Activated CD8-positive, alpha-beta memory T cell treated with anti-CD3 and anti-CD28 coated beads for 36 hours (primary cell): ENCODE results near the gene CPED1. TPM values are rescaled to one million over a fixed set of nuclear protein-coding genes. Genes with fewer than 3 reads are reported as not detected.
"Not testable (repeated sequence)": the region's sequence is repeated elsewhere in the genome, so short reads cannot be mapped to it uniquely, and the experiment has no call there.

Source experiments
- CTCF ChIA-PET: fragments of 350-600 bp; sonication (Branson Sonifier 250); formaldehyde crosslinking; loops from one replicate; lab custom pipeline; 2021; ENCODE audit warnings: antibody characterized with exemption; lab: Charles Lee
- POLR2A ChIA-PET: fragments of 350-600 bp; sonication (Branson Sonifier 250); formaldehyde crosslinking; loops from one replicate; lab custom pipeline; 2021; ENCODE audit warnings: antibody characterized with exemption; lab: Charles Lee
- total RNA-seq, 2 experiments: library from RNA; stranded (reverse); gene quantifications; one replicate each; pipeline ENCODE4 v1.2.3, GENCODE V29; 2021

The CPED1 gene
- total RNA-seq, 2 experiments from 2014 or later: 0.04 TPM; not detected in 1

GRCh38 chr7:121251367-121251766, 262.9 kb downstream of the CPED1 start:
- POLR2A ChIA-PET, CTCF ChIA-PET: not testable (repeated sequence)

- POLR2A ChIA-PET, CTCF ChIA-PET: not testable (repeated sequence)
Observed at GRCh38 chr7:121252523-121253235, 264.2 kb downstream of the CPED1 start.

- CTCF ChIA-PET: no interaction called here
- POLR2A ChIA-PET: no interaction called here
Observed at GRCh38 chr7:121259826-121260225, 271.3 kb downstream of the CPED1 start.

- POLR2A ChIA-PET: no interaction called here
- CTCF ChIA-PET: no interaction called here
Observed at GRCh38 chr7:121261207-121261884, 272.8 kb downstream of the CPED1 start.

- ChIA-PET POLR2A (no interaction called here), CTCF (no interaction called here)
Observed at GRCh38 chr7:121262221-121262620, 273.7 kb downstream of the CPED1 start.

GRCh38 chr7:121262969-121263368, 274.5 kb downstream of the CPED1 start:
- POLR2A ChIA-PET: no interaction called here
- CTCF ChIA-PET: no interaction called here

GRCh38 chr7:121266307-121266894, 277.9 kb downstream of the CPED1 start:
- POLR2A ChIA-PET: no interaction called here
- CTCF ChIA-PET: no interaction called here

GRCh38 chr7:121267612-121268011, 279.1 kb downstream of the CPED1 start:
- ChIA-PET POLR2A (no interaction called here), CTCF (no interaction called here)

- CTCF ChIA-PET: no interaction called here
Observed at GRCh38 chr7:121269798-121270197, 281.3 kb downstream of the CPED1 start.

GRCh38 chr7:121271098-121271497, 282.6 kb downstream of the CPED1 start:
- ChIA-PET POLR2A (no interaction called here), CTCF (no interaction called here)

More at GRCh38 chr7:121269798-121270197, 281.3 kb downstream of the CPED1 start:
- POLR2A ChIA-PET: no interaction called here

GRCh38 chr7:121271916-121272315, 283.4 kb downstream of the CPED1 start:
- ChIA-PET POLR2A (no interaction called here), CTCF (no interaction called here)

GRCh38 chr7:121272676-121273075, 284.2 kb downstream of the CPED1 start:
- POLR2A ChIA-PET: no interaction called here
- CTCF ChIA-PET: no interaction called here

- POLR2A ChIA-PET: no interaction called here
- CTCF ChIA-PET: no interaction called here
Observed at GRCh38 chr7:121273467-121274167, 285.1 kb downstream of the CPED1 start.

- CTCF ChIA-PET: no interaction called here
- POLR2A ChIA-PET: no interaction called here
Observed at GRCh38 chr7:121274467-121274866, 286.0 kb downstream of the CPED1 start.

- CTCF ChIA-PET: no interaction called here
- POLR2A ChIA-PET: no interaction called here
Observed at GRCh38 chr7:121275204-121275603, 286.7 kb downstream of the CPED1 start.

- POLR2A ChIA-PET: no interaction called here
- CTCF ChIA-PET: no interaction called here
Observed at GRCh38 chr7:121276313-121276712, 287.8 kb downstream of the CPED1 start.

GRCh38 chr7:121278120-121279021, 289.9 kb downstream of the CPED1 start:
- CTCF ChIA-PET: no interaction called here
- POLR2A ChIA-PET: interaction anchor here (1.1 kb wide), 1 partner anchor 252 kb away, joined by 3 read pairs; no protein-coding TSS in a partner anchor

GRCh38 chr7:121279060-121279620, 290.6 kb downstream of the CPED1 start:
- POLR2A ChIA-PET: interaction anchor here (1.1 kb wide), 1 partner anchor 251 kb away, joined by 3 read pairs; no protein-coding TSS in a partner anchor
- CTCF ChIA-PET: no interaction called here

- CTCF ChIA-PET: no interaction called here
Observed at GRCh38 chr7:121279822-121280221, 291.3 kb downstream of the CPED1 start.

More at GRCh38 chr7:121279822-121280221, 291.3 kb downstream of the CPED1 start:
- POLR2A ChIA-PET: no interaction called here
